NCI-H1105 treated with DMSO at 0.1 percent for 48 hours (cell line): ENCODE measurements around the gene WNT3A.

ENCODE experiments used
- DNase-seq: peaks from one replicate; lab custom pipeline; 2025; lab: John Stamatoyannopoulos, UW

The WNT3A gene

GRCh38 chr1:228031276-228031995 is 24.6 kb downstream of the WNT3A start:
- no peak for DNase-seq

GRCh38 chr1:228032041-228032440 is 25.2 kb downstream of the WNT3A start:
- no peak for DNase-seq

- DNase-seq = no peak
Measured at GRCh38 chr1:228033376-228033775, 26.6 kb downstream of the WNT3A start.

GRCh38 chr1:228034954-228035837 is 28.4 kb downstream of the WNT3A start:
- no peak for DNase-seq

GRCh38 chr1:228035844-228036243 is 29.0 kb downstream of the WNT3A start:
- no peak for DNase-seq

GRCh38 chr1:228036701-228037231 is 30.0 kb downstream of the WNT3A start:
- DNase-seq = no peak

GRCh38 chr1:228037401-228038386 is 30.9 kb downstream of the WNT3A start:
- DNase-seq = no peak

- DNase-seq = no peak
Measured at GRCh38 chr1:228038387-228039005, 31.7 kb downstream of the WNT3A start.

GRCh38 chr1:228039006-228039903 is 32.5 kb downstream of the WNT3A start:
- no peak for DNase-seq

GRCh38 chr1:228039986-228040385 is 33.2 kb downstream of the WNT3A start:
- no peak for DNase-seq

- no peak for DNase-seq
Measured at GRCh38 chr1:228041316-228041715, 34.5 kb downstream of the WNT3A start.

GRCh38 chr1:228042508-228042907 is 35.7 kb downstream of the WNT3A start:
- DNase-seq = no peak

GRCh38 chr1:228043281-228043848 is 36.6 kb downstream of the WNT3A start:
- no peak for DNase-seq

GRCh38 chr1:228044961-228045360 is 38.2 kb downstream of the WNT3A start:
- DNase-seq = no peak

GRCh38 chr1:228045405-228045804 is 38.6 kb downstream of the WNT3A start:
- no peak for DNase-seq

GRCh38 chr1:228045871-228046270 is 39.1 kb downstream of the WNT3A start:
- DNase-seq = no peak

GRCh38 chr1:228046421-228047182 is 39.8 kb downstream of the WNT3A start:
- no peak for DNase-seq

GRCh38 chr1:228047183-228047466 is 40.3 kb downstream of the WNT3A start:
- DNase-seq = no peak

GRCh38 chr1:228048120-228048519 is 41.3 kb downstream of the WNT3A start:
- DNase-seq = no peak
